HAP-1 (cell line): Measurements from ENCODE around the gene CR1.
A peak's percentile ranks its signal among the peaks of the same experiment; 100 is the strongest.

Source experiments
- DNase-seq, 2 experiments: peaks; one replicate each; pipeline ENCODE4 v3.0.0-alpha.2; 2016 to 2020; ENCODE audit warnings: low spot score in 2 of 2
- H3K27me3 ChIP-seq: fragments of 250-450 bp; sonication (Bioruptor Pico); 2 replicates; pipeline ENCODE4 v1.5.1; 2020; ENCODE audit warnings: low read depth, mild to moderate bottlenecking, moderate library complexity
- H3K36me3 ChIP-seq: fragments of 250-450 bp; sonication (Bioruptor Pico); replicated peaks from 2 replicates; pipeline ENCODE4 v1.5.1; 2020; ENCODE audit warnings: mild to moderate bottlenecking
- H3K4me1 ChIP-seq: fragments of 250-450 bp; sonication (Bioruptor Pico); 2 replicates; pipeline ENCODE4 v1.5.1; 2020; ENCODE audit warnings: mild to moderate bottlenecking
- H3K4me3 ChIP-seq: fragments of 250-450 bp; sonication (Bioruptor Pico); 2 replicates; pipeline ENCODE4 v1.5.1; 2020; ENCODE audit warnings: mild to moderate bottlenecking, moderate library complexity
- H3K9me3 ChIP-seq: fragments of 250-450 bp; sonication (Bioruptor Pico); 2 replicates; pipeline ENCODE4 v1.5.1; 2020; ENCODE audit warnings: mild to moderate bottlenecking, moderate library complexity
- in situ Hi-C: fragments of 300-500 bp; cut with MboI; formaldehyde crosslinking; loops from 3 replicates; pipeline ENCODE4 v1.14.3; 2020; ENCODE audit warnings: low sequenced_read_pairs, inconsistent platforms, mixed read lengths

Gene CR1

DNA sequence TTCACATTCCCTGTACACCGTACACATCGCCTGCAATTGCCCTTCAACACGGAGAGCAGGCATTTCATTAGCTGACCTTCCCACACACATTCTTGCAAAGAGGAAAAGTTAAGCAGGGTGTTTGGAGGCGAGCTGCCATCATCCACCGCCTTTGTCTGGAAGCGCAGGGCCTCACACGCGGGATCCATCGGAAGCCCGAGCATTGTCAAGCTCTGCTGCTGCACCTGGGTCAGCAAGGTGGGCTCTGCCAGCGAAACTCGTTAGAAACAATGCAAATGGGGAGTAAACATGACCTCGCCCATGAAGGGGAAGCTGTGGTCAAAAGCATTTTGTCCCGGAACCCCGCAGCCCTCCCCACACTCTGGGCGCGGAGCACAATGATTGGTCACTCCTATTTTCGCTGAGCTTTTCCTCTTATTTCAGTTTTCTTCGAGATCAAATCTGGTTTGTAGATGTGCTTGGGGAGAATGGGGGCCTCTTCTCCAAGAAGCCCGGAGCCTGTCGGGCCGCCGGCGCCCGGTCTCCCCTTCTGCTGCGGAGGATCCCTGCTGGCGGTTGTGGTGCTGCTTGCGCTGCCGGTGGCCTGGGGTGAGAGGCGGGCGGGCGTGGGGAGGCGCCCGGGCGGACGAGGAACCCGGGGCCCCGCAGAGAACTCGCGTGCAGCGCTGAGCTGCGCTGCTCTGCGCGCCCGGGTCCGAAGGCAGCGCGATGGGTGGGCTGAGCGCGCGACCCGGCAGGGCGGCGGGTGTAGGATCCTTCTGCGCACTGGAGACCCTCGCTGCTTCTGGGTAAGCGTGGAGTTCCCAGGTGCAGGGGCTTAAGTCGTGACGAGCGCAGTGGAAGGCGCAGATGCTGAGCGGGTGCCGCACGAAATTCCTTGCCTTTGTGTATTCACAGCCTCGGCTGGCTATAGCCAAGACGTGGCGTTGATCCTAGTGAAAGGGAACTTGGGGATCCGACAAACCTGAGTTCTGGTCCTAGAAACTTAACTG, at the start of gene CR1:
TSS of gene CR1 (plus strand) at position 357 of the 992 bp plus-strand sequence. CDS start at position 468, 111 bp downstream.
- no peaks in the 10 kb centered on the region for H3K36me3 ChIP-seq
- H3K4me1 ChIP-seq, result no peaks in the 10 kb centered on the region
- H3K4me3 ChIP-seq, result 0 out of 2 replicates have a peak within 1 kb of the TSS, but pooled peaks have one; percentile 3
- peaks cover 40% of the 10 kb centered on the region for H3K27me3 ChIP-seq
- peak in 1 of 2 experiments; percentile 22 for DNase-seq
- no peaks in the 10 kb centered on the region for H3K9me3 ChIP-seq
- in situ Hi-C loops, result loop anchor here (25.0 kb wide), 1 partner anchor 759 kb away; no protein-coding TSS in a partner anchor

DNA sequence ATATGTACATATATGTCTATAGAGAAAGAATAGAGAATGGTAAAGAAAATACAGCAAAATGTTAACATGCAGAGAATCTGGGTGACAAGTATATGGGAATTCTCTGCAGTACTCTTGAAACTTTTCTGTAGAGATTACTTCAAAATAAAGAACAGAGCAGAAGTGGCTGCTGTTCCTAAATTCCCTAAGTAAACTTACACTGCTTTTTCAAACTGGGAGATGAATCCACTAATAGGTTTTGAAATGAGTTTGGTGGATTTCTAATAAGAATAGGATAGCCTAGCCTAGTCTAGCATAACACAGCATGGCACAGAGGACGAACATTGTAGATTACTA, 42.3 kb upstream of the CR1 start:
- peaks cover 19% of the 10 kb centered on the region; the same call in 1 of the 2 replicates for H3K27me3 ChIP-seq
- in situ Hi-C loops, result no loop called here
- H3K4me1 ChIP-seq, result no peaks in the 10 kb centered on the region
- DNase-seq, result no peak
- no peaks in the 10 kb centered on the region for H3K9me3 ChIP-seq
- H3K36me3 ChIP-seq, result no peaks in the 10 kb centered on the region
- no peak overlapping the region for H3K4me3 ChIP-seq

DNA sequence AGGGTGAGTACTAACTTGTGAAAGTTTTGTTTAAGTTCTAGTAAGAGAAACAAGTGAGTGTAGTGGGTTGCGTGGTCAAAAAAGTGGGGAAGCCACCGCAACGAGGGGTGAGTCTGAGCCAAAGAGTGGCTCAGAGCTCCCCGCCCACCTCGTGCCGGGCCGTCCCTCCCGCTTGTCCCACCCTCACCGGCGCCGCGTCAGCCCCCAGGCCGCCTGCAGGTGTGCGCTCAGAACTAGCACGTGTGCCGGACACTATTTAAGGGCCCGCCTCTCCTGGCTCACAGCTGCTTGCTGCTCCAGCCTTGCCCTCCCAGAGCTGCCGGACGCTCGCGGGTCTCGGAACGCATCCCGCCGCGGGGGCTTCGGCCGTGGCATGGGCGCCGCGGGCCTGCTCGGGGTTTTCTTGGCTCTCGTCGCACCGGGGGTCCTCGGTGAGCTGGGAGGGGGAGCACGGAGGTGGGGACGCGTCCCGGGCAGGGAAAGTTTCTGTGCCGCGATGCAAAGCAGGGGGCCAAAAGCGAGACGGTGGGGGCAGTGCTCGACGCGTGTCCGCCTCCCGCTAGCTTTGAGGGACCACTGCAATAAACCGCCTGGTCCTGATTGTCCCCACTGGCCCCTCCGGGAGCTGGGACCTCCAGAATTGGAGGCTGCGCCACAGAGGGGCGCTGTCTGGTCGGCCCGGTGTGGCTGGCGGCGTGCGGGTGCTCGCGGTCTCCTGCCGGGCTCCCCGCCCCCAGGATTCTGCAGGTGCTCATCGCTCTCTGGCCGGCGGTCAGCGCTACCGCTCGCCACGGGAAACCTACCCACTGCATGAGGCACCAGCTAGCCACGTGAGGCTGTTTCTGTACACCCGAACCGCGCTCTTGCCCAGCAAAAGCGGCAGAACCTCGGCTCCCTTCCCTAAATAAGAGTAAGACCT, 41.7 kb upstream of the CR1 start, which contains the start of gene CR2:
TSS of gene CR2 (plus strand) at position 283 of the 919 bp plus-strand sequence. CDS start at position 374, 91 bp downstream.
- no peak for DNase-seq

DNA sequence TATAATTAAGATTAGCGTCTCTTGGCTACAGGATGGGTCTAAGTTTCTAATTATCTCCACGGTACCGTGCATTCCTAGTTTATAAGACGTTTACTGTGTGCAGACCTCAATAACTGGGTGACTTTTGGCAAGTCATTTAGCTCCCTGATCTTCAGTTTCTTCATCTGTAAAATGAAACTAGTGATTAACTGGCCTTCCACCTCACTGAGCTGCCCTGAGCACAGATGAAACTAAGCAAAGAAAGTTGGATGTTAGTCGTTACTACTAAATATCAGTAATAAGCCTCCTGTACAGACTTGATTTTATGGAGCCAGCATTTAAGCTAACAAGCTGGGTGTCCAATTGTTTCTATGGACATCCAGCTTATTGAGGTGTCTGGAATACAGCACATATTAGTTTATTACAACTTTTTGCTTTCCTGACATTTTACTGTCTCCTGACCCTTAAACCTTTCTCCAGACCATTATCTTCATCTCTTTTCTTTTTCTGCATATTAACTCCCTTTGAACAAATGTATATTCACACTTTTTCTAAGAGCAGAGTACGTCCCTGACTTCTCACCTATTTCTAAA, 40.7 kb upstream of the CR1 start:
- no peak overlapping the region for H3K4me3 ChIP-seq
- no peak for DNase-seq
- H3K4me1 ChIP-seq, result no peaks in the 10 kb centered on the region
- no peaks in the 10 kb centered on the region for H3K9me3 ChIP-seq
- in situ Hi-C loops, result no loop called here
- peaks cover 22% of the 10 kb centered on the region; the same call in 1 of the 2 replicates for H3K27me3 ChIP-seq
- H3K36me3 ChIP-seq, result no peaks in the 10 kb centered on the region

More for the DNA sequence above, 41.7 kb upstream of the CR1 start, which contains the start of gene CR2:
- Histone ChIP-seq H3K4me1 (no peaks in the 10 kb centered on the region), H3K4me3 (no peak within 1 kb of the TSS), H3K36me3 (no peaks in the 10 kb centered on the region), H3K27me3 (peaks cover 19% of the 10 kb centered on the region; the same call in 1 of the 2 replicates), H3K9me3 (no peaks in the 10 kb centered on the region)
- in situ Hi-C loops, result no loop called here

DNA sequence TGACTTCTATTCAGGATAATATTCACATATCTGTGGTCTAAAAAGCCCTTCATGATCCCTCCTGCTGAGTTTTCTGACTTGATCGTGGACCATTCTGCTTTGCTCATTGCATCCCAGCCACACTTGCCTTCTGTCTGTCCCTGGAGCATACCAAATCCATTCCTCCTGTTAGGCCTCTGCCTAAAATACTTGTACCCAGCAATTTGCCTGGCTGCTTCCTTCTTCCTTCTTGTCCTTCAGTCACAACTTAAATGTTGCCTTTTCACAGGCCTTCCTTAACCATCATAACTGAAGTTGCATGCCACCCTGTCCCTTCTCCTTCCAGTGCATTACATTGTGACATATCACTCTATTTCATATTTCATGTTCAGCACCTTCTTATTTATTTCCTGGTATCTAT, 37.5 kb upstream of the CR1 start:
- Histone ChIP-seq H3K9me3 (no peaks in the 10 kb centered on the region), H3K4me3 (no peak overlapping the region), H3K27me3 (peaks cover 11% of the 10 kb centered on the region; the same call in 1 of the 2 replicates), H3K4me1 (no peaks in the 10 kb centered on the region), H3K36me3 (no peaks in the 10 kb centered on the region)
- in situ Hi-C loops, result no loop called here
- DNase-seq, result no peak

DNA sequence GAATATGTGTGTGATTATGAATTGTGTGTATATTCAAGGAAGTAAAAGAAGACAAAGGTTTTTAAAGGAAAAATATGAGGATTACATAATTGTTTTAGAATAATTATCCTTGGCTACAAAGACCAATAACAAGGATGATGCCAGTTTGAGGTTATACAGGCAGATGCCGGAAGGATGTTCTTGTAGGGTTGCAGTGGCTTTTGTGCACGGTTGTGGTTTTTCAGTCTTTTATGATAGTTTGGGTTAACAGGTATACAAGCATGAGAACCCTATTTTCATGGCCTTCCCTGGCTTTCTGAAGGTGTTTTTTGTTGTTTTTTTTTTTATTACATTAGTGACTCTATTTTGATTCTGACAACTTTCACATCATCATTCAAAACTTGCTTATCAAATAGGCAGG, 36.9 kb upstream of the CR1 start:
- in situ Hi-C loops, result no loop called here
- Histone ChIP-seq H3K27me3 (peaks cover 7% of the 10 kb centered on the region; the same call in 1 of the 2 replicates), H3K9me3 (no peaks in the 10 kb centered on the region), H3K36me3 (no peaks in the 10 kb centered on the region), H3K4me1 (no peaks in the 10 kb centered on the region), H3K4me3 (no peak overlapping the region)
- no peak for DNase-seq

DNA sequence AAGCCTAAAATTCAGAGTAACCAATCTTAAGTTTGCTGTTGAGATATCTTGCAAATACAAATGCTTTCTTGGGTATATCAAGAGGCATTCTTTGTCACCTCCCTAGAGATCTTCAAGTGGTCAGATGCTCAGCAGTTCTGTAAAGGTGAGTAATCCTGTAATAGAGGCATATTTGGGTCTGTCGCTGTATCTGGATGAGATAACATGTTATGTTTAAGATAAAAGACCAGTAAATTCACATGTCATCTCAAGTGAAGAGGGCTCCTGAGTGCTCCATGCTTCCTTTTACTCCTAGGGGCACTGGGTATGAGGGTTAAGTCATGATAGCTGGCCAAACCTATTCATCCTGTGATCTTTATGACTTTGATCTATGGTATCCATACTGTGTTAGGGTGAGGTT, 34.3 kb upstream of the CR1 start:
- in situ Hi-C loops, result no loop called here
- Histone ChIP-seq H3K36me3 (no peaks in the 10 kb centered on the region), H3K4me3 (no peak overlapping the region), H3K27me3 (peaks cover 7% of the 10 kb centered on the region; the same call in 1 of the 2 replicates), H3K4me1 (no peaks in the 10 kb centered on the region), H3K9me3 (no peaks in the 10 kb centered on the region)
- DNase-seq, result no peak

DNA sequence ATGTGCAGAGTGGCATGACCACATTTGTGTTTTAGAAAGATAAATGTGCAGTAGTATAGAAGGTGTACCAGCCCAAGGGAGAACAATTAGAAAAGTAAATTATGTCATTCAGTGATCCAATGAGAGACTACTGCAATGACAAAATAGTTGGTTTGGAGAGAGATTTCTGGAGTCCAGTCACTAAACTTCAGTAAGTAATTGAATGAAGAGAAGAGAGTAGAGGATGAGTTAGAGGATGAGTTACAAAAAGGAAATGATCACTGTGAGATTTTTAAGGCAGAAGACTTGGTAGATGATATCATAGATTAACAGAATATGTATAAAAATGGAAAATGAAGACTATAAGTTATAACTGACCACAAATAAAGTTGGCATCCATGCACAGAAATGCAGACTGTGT, 33.4 kb upstream of the CR1 start:
- H3K36me3 ChIP-seq, result no peaks in the 10 kb centered on the region
- no peak for DNase-seq
- H3K9me3 ChIP-seq, result no peaks in the 10 kb centered on the region
- H3K27me3 ChIP-seq, result peaks cover 11% of the 10 kb centered on the region; the same call in 1 of the 2 replicates
- H3K4me1 ChIP-seq, result no peaks in the 10 kb centered on the region
- no peak overlapping the region for H3K4me3 ChIP-seq
- in situ Hi-C loops, result no loop called here

DNA sequence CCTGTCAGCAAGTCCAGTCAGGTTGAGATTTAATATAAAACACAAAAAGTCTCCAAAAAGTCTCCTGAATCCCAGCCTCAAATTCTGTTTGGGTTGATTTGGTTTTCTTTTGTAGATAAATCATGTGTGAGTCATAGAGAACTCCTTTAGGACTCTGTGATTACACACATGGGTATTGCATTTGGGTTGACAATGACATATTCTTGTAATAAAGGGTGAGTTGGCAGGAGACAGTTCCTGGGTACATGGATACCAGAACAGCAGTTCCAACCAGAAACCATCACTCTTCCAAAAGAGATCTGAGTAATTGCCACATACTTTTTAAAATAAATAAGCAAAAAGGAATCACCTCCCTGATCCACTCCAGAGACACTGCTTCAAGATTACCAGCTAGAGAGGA, 32.9 kb upstream of the CR1 start:
- no peak for DNase-seq
- Histone ChIP-seq H3K36me3 (no peaks in the 10 kb centered on the region), H3K4me1 (no peaks in the 10 kb centered on the region), H3K4me3 (no peak overlapping the region), H3K9me3 (no peaks in the 10 kb centered on the region), H3K27me3 (peaks cover 11% of the 10 kb centered on the region; the same call in 1 of the 2 replicates)
- in situ Hi-C loops, result no loop called here

DNA sequence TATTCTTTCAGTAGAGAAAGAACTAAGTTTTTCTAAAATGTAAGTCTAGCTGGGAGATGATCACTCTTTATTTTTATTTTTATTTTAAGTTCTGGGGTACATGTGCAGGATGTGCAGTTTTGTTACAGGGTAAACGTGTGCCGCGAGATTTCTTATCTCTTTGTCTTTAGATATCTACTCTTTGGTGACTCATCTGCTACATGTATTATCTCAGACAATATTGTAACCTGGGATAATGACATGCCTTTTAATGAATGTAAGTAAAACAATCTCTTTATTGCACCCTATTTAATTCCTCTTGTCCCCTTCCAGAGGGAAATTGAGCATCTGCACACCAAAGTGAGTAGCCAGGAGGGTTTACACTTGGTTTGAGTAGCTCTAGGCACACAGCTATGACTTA, 32.4 kb upstream of the CR1 start:
- Histone ChIP-seq H3K9me3 (no peaks in the 10 kb centered on the region), H3K27me3 (peaks cover 11% of the 10 kb centered on the region; the same call in 1 of the 2 replicates), H3K36me3 (no peaks in the 10 kb centered on the region), H3K4me1 (no peaks in the 10 kb centered on the region), H3K4me3 (no peak overlapping the region)
- no peak for DNase-seq
- in situ Hi-C loops, result no loop called here

DNA sequence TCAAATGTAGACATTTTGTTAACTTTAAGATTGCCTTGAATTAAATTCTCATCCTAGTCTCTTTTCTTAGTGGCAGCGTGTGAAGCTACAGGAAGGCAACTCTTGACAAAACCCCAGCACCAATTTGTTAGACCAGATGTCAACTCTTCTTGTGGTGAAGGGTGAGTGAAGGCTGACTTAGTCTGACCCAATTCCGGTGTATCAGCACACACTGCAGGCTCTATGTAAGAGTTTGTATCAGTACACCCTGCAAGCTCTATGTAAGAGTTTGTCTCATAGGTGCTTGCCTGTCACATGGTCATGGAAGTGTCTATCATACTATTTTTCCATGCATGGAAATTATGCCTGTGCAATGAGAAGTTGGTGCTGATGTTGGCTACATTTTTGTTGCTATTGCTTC, 25.0 kb upstream of the CR1 start:
- Histone ChIP-seq H3K36me3 (no peaks in the 10 kb centered on the region), H3K4me3 (no peak overlapping the region), H3K4me1 (no peaks in the 10 kb centered on the region), H3K27me3 (peaks cover 4% of the 10 kb centered on the region; the same call in 1 of the 2 replicates), H3K9me3 (no peaks in the 10 kb centered on the region)
- in situ Hi-C loops, result no loop called here
- DNase-seq, result no peak

DNA sequence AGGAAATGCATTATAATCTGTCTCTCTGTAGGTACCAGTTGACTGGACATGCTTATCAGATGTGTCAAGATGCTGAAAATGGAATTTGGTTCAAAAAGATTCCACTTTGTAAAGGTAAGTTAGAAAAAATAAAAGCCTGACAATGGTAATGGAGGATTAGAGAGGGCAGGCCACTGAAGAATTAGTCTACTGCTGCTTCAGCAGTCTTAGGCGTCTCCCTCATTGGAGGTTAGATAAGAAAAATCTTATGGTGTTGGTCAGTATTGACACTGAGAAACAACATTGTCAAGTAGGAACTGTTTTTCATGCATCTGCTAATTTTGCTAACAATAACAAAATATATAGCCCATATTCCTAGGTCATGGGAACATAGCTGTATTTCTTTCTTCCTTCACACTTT, 21.7 kb upstream of the CR1 start:
- Histone ChIP-seq H3K9me3 (no peaks in the 10 kb centered on the region), H3K36me3 (no peaks in the 10 kb centered on the region), H3K27me3 (peaks cover 1% of the 10 kb centered on the region), H3K4me1 (no peaks in the 10 kb centered on the region), H3K4me3 (no peak overlapping the region)
- DNase-seq, result no peak
- in situ Hi-C loops, result no loop called here

DNA sequence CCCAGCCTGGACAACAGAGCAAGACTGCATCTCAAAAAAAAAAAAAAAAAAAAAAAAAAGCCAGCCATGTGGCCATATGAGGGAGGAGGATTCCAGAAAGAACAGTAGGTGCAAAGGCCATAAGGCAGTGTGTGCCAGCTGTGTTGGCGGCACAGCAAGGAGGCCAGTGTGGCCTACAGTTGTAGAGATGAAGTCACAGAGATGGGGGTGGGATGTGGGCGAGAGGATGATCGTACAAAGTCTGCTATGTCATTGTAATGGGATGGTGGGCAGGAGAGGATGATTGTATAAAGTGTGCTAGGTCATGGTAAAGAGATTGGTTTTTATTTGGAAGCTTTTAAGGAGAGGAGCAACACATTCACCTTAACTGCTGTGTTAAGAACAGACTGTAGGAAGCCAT, 9.8 kb upstream of the CR1 start:
- H3K9me3 ChIP-seq, result no peaks in the 10 kb centered on the region
- H3K27me3 ChIP-seq, result peaks cover 16% of the 10 kb centered on the region; the same call in 1 of the 2 replicates
- no peak for DNase-seq
- H3K4me1 ChIP-seq, result no peaks in the 10 kb centered on the region
- in situ Hi-C loops, result loop anchor here (25.0 kb wide), 1 partner anchor 749 kb away; no protein-coding TSS in a partner anchor
- H3K4me3 ChIP-seq, result no peak overlapping the region
- H3K36me3 ChIP-seq, result no peaks in the 10 kb centered on the region
